HFF-Myc (cell line): ENCODE measurements around the gene GSK3B.

Source experiments
- DNase-seq: peaks from one replicate; pipeline ENCODE4 v3.0.0-alpha.2; 2011; ENCODE audit warnings: low read depth; ENCODE audit errors: extremely low read depth
- H3K4me3 ChIP-seq: replicated peaks from 2 replicates; pipeline ENCODE4 v1.5.1; 2011; ENCODE audit warnings: low read depth, mild to moderate bottlenecking, control low read depth, low read length
- CTCF ChIP-seq: IDR thresholded peaks from 2 replicates; pipeline ENCODE4 v1.5.1; 2012; ENCODE audit warnings: mild to moderate bottlenecking, low read depth, low read length, control low read depth; ENCODE audit errors: missing control alignments

Gene GSK3B

GRCh38 chr3:119933207-119933606 lies 161.0 kb downstream of the GSK3B start:
- no peak for TF ChIP-seq CTCF
- DNase-seq: no peak

GRCh38 chr3:119930286-119930685 lies 164.0 kb downstream of the GSK3B start:
- no peak for DNase-seq
- H3K4me3 ChIP-seq: no peak overlapping the region
- TF ChIP-seq CTCF: no peak

More at GRCh38 chr3:119933207-119933606, 161.0 kb downstream of the GSK3B start:
- H3K4me3 ChIP-seq: no peak overlapping the region

- TF ChIP-seq CTCF: no peak
- no peak overlapping the region for H3K4me3 ChIP-seq
- DNase-seq: no peak
Measured at GRCh38 chr3:119927190-119927589, 167.1 kb downstream of the GSK3B start.

GRCh38 chr3:119924111-119925094 lies 169.8 kb downstream of the GSK3B start:
- no peak overlapping the region for H3K4me3 ChIP-seq
- DNase-seq: no peak
- no peak for TF ChIP-seq CTCF

- no peak for DNase-seq
- no peak for TF ChIP-seq CTCF
- no peak overlapping the region for H3K4me3 ChIP-seq
Measured at GRCh38 chr3:119918992-119919933, 175.0 kb downstream of the GSK3B start.

- TF ChIP-seq CTCF: no peak
- no peak for DNase-seq
- H3K4me3 ChIP-seq: no peak overlapping the region
Measured at GRCh38 chr3:119913021-119913420, 181.2 kb downstream of the GSK3B start.
